ENCODE data around the gene LTBP1.
"Not testable (repeated sequence)": the region's sequence is repeated elsewhere in the genome, so short reads cannot be mapped to it uniquely, and the experiment has no call there.

LTBP1 gene

GRCh38 chr2:33051586-33052360 lies 105.0 kb downstream of the LTBP1 start:
- FAIRE-seq: no peak

DNA sequence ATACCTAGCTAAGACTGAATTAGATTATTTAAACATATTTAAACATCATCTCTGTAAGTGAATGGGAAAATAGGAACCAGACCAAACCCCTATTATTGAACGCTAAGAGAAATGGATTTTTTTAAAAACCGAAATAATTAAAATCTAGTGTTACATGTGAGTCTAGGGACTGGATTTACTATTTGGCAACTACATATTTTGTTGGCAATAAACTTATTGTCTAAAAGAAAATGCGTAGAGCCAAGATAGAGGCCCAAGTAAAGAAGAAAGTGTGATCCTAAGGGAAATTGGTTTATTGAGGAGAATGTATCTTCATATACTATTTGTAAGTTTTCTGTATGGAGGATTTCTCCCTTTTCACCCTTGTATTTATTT lies 105.6 kb downstream of the LTBP1 start:
- FAIRE-seq: no peak

DNA sequence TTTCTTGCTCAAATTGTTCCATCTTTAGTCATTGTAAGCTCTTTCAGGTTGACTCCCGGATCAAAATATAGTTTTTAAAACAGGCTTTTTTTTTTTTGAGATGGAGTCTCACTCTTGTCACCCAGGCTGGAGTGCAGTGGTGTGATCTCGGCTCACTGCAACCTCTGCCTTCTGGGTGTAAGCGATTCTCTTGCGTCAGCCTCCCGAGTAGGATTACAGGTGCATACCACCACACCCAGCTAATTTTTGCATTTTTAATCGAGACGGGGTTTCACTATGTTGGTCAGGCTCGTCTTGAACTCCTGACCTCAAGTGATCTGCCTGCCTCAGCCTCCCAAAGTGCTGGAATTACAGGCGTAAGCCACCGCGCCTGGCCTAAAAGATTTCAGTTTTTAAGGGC lies 106.0 kb downstream of the LTBP1 start:
- FAIRE-seq: not testable (repeated sequence)

DNA sequence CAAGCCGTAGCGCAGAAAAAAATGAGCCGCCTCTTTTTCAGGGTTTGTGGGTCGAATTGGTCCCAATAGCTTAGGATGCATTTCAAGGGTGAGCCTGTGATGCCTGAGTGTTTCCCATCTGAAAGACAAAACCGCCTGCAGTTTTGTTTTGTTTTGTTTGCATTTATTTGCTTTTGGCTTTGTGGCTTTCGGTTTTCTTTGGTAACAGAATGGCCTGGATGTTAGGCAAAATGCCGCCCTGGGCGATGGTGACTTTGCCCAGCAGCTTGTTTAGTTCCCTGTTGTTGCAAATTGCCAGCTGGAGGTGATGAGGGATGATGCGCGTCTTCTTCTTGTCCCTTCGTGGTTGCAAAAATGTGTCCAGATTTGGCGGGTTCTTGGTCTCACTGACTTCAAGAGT lies 109.4 kb downstream of the LTBP1 start:
- FAIRE-seq: no peak

GRCh38 chr2:33057307-33058028 lies 110.7 kb downstream of the LTBP1 start:
- FAIRE-seq: not testable (repeated sequence)

GRCh38 chr2:33058716-33059470 lies 112.1 kb downstream of the LTBP1 start:
- FAIRE-seq: no peak

DNA sequence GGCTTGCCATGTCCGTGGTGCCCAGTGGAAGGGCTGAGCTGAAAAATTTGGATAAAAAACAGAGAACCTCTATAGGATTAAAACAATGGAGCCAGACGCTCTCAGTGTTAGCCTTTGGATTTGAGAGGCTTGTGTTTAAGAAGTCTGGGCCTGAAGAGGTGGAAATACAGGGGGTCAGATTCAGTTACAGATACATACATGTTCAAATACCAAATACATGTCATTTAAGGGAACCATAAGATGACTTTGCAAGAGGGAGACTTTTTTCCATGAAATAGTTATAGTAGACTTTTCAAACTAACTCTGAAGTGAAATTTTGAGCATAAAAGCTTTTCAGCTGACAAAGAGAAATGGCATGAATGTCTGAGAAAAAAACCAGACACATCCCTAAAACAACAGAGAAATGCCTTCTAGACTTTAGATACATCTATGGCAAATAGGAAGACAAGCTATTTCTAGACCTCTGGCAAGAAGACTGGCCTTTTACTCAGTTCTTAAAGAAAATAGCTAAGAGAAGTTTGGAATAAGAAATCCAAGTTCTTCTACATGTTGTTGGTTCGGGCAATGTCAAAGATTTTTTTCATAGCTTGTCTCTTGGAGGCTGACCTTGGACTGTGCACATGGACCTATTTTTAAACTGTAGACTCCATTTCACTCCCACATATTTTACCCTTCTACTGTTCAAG lies 112.9 kb downstream of the LTBP1 start:
- no peak for FAIRE-seq

DNA sequence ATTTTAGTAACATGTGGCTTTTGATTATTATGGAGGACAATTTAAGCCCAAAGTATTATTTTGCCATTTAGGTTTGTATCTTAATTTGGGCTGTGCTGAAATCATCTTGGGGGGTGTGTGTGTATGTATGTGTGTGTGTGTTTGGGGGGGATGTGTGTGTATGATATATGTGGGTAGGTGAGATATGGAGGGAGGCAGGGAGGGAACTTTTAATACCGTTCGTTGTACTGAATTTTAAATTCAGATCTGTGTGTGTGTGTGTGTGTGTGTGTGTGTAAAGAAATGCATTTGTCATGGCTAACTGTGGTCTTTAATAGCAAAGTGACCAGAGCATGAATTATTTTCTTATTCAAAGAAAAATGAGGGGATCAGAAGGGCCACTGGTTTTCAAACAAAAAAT lies 113.7 kb downstream of the LTBP1 start:
- FAIRE-seq: no peak

GRCh38 chr2:33062665-33063250 lies 116.0 kb downstream of the LTBP1 start:
- FAIRE-seq: no peak

GRCh38 chr2:33064349-33064801 lies 117.6 kb downstream of the LTBP1 start:
- no peak for FAIRE-seq

DNA sequence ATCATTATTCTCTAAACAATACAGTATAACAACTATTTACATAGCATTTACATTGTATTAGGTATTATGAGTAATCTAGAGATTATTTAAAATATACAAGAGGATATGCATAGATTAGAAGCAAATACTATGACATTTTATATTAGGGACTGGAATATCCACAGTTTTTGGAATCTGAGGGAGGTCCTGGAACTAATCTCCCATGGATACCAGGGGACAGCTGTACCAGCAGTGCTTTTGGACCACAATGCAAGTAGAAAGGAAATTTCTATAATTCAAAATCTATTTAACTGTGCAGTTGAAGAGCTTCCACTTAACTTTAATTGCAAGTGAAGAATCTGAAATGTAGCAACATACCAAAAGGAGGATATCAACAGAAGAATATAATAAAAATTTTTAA lies 120.8 kb downstream of the LTBP1 start:
- no peak for FAIRE-seq

- FAIRE-seq: no peak
Measured at GRCh38 chr2:33068261-33068660, 121.5 kb downstream of the LTBP1 start.

- no peak for FAIRE-seq
Measured at GRCh38 chr2:33069894-33070651, 123.3 kb downstream of the LTBP1 start.

DNA sequence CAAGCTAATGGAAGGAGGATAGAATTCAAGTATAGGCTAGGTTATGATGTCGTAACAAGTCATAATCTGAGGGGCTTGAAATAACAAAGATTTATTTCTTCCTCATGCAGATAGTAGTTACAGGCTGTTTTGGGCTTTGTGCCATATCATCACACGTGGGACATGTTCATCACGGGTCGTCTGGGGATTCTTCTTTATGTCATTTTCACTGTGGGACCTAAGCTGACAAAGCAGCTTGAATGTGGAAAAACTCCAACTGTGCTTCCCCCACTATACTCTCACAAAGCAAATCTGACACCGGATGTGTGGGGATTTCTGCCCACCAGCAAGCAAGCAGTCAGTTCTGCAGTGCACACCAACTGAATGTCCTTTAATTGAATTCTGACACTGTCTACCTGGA lies 124.8 kb downstream of the LTBP1 start:
- FAIRE-seq: no peak

DNA sequence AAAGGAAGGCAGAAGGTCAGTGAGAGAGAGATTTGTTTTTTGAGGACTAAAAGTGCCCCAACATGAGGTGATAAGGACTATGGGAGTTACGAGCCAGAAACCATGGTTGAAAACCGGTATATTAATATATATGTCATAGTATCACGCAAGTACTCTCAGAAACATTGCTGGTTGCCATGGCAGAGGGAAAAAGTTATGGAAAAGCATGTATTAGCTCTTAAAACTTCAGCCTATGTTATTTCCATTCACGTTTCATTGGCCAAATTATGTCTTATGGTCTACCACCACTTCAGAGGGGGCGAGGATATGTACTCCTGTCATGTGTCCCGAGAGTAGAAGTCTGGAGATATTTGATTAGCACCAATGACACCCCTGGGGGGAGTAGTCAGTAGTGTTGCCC lies 125.9 kb downstream of the LTBP1 start:
- FAIRE-seq: no peak

GRCh38 chr2:33073018-33073417 lies 126.3 kb downstream of the LTBP1 start:
- no peak for FAIRE-seq

GRCh38 chr2:33074197-33074596 lies 127.4 kb downstream of the LTBP1 start:
- FAIRE-seq: no peak

- FAIRE-seq: no peak
Measured at GRCh38 chr2:33077311-33077710, 130.6 kb downstream of the LTBP1 start.

- no peak for FAIRE-seq
Measured at GRCh38 chr2:33077844-33078243, 131.1 kb downstream of the LTBP1 start.

DNA sequence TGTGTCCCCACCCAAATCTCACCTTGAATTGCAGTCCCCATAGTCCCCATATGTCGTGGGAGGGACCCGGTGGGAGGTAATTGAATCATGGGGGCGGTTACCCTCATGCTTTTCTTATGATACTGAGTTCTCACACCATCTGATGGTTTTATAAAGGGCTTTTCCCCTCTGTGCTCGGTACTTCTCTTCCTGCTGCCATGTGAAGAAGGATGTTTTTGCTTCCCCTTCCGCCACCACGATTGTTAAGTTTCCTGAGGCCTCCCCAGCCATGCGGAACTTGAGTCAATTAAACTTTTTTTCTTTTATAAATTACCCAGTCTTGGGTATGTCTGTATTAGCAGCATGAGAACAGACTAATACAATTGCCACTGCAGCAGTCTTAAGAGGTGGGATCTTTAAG lies 134.9 kb downstream of the LTBP1 start:
- FAIRE-seq: no peak

GRCh38 chr2:33083699-33084387 lies 137.1 kb downstream of the LTBP1 start:
- FAIRE-seq: no peak

Measured in G401.6 (cell line).